A204.1 (cell line): ENCODE measurements around the gene ME2.
"Not testable (repeated sequence)": the region's sequence is repeated elsewhere in the genome, so short reads cannot be mapped to it uniquely, and the experiment has no call there.

Experiments used
- FAIRE-seq: peaks from 2 replicates; lab custom pipeline; 2012; peaks lifted over from hg19 to GRCh38; lab: Jason Lieb, UNC

The ME2 gene

GRCh38 chr18:50878345-50879301, at the start of gene ME2:
ME2 (plus strand) TSS chr18:50879118; CDS start chr18:50895821, 16,703 bp downstream.
- FAIRE-seq, result peak; percentile 89

- FAIRE-seq, result no peak
These were observed 49.3 kb upstream of the ME2 start for GRCh38 chr18:50829644-50830043.

- FAIRE-seq, result no peak
These were observed 48.4 kb upstream of the ME2 start for GRCh38 chr18:50830544-50830943.

GRCh38 chr18:50832754-50833153, 46.2 kb upstream of the ME2 start:
- FAIRE-seq, result no peak

DNA sequence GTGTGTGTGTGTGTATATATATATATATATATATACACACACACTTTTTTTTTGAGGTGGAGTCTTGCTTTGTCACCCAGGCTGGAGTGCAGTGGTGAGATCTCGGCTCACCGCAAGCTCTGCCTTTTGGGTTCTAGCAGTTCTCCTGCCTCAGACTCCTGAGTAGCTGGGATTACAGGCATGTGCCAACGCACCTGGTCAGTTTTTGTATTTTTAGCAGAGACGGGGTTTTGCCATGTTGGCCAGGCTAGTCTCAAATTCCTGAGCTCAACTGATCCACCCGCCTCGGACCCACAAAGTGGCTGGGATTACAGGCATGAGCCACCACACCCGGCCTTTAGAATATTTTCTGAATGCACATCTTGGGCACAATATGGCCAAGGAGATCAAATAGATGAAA, 45.4 kb upstream of the ME2 start:
- not testable (repeated sequence) for FAIRE-seq

- FAIRE-seq, result no peak
These were observed 42.4 kb upstream of the ME2 start for GRCh38 chr18:50836521-50836957.

- no peak for FAIRE-seq
These were observed 39.6 kb upstream of the ME2 start for GRCh38 chr18:50839341-50839740.

GRCh38 chr18:50839996-50840395, 38.9 kb upstream of the ME2 start:
- no peak for FAIRE-seq

- no peak for FAIRE-seq
These were observed 36.1 kb upstream of the ME2 start for GRCh38 chr18:50842846-50843245.

DNA sequence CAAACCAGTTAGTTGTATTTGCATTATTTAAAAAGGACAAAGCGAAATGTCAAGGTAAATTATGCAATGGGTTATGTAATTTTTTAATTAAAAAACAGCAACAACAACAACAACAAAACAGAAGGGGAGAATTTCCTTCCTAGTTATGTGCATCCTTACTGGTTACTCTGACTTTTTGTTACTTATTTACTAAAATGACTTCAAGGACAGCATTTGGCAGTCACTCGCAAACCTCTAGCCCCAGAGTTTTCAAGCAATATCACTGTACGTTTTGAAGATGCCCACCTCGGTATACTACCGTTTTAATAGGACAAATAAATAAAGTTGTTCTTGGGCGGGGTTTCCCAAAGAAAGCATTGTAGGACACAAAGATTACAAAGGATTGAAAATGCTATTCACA, 34.4 kb upstream of the ME2 start:
- FAIRE-seq, result no peak

DNA sequence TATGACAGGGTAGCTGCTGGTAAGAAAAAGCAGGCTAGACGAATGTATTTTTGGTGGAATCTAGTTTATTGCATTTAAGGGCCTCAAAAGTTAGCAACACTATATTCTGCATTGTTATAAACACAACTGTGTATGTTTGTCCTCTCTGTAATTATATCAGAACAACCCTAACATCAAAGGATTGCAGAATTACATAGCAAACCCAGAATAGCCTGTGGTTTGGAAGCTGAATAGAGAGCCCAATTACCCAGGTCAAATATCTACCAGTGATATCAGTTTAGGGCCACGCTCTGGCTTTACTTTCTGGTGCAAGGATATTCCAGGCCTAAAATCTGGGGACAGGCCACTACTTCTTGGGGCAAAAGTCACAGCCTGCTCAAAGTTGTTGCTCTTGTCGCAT, 34.0 kb upstream of the ME2 start:
- no peak for FAIRE-seq

- FAIRE-seq, result no peak
These were observed 31.7 kb upstream of the ME2 start for GRCh38 chr18:50847192-50847591.

- no peak for FAIRE-seq
These were observed 30.8 kb upstream of the ME2 start for GRCh38 chr18:50848061-50848551.

- no peak for FAIRE-seq
These were observed 29.9 kb upstream of the ME2 start for GRCh38 chr18:50848991-50849390.

GRCh38 chr18:50849419-50849821, 29.5 kb upstream of the ME2 start:
- FAIRE-seq, result no peak

DNA sequence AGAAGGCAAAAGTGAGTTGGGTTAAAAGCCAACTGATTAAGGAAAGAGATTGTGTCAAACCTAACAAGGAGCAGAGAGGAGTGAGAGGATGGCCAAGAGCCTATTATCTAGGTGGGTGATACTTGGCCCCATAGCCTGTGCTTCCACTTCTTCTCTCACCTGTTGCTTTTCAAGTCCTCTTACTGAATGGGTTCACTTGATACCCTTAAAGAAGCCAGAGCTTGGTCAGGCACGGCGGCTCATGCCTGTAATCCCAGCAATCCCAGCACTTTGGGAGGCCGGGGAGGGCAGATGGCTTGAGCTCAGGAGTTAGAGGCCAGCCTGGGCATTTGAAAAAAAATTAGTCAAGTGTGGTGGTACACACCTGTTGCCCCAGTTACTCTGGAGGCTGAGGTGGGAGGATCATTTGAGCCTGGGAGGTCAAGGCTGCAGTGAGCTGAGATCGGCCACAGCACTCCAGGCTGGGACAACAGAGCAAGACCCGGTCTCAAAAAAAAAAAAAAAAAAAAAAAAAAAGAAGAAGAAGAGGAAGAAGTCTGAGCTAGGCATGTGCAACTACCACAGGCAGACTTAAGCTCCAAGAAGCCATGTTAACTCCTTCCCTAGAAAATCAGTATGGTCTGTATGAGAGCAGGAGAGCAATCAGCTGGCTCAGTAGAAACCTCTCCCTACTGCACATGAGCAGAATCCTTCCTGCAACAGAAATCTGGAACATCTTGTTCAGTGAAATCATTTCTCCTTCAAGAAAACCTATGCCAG, 28.4 kb upstream of the ME2 start:
- FAIRE-seq, result no peak

DNA sequence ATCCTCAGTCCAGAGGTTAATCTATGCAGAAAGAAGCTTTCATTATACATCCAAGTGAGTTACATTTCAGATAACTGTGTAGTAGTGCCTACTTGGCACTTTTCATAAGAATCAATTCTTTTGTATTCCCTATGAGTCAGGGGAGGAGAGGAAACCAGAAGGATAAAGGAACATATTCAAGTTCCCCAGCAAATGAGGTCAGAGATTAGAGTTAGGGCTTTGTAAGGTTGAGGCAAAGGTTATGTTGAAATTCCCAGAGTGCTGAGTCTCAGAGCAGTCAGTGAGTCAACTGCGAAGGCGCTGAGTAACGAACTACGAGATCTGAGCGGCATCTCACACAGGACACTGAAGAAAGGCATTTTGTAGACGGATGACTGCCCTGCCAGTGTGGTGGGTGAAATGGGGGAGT, 25.1 kb upstream of the ME2 start:
- FAIRE-seq, result no peak

DNA sequence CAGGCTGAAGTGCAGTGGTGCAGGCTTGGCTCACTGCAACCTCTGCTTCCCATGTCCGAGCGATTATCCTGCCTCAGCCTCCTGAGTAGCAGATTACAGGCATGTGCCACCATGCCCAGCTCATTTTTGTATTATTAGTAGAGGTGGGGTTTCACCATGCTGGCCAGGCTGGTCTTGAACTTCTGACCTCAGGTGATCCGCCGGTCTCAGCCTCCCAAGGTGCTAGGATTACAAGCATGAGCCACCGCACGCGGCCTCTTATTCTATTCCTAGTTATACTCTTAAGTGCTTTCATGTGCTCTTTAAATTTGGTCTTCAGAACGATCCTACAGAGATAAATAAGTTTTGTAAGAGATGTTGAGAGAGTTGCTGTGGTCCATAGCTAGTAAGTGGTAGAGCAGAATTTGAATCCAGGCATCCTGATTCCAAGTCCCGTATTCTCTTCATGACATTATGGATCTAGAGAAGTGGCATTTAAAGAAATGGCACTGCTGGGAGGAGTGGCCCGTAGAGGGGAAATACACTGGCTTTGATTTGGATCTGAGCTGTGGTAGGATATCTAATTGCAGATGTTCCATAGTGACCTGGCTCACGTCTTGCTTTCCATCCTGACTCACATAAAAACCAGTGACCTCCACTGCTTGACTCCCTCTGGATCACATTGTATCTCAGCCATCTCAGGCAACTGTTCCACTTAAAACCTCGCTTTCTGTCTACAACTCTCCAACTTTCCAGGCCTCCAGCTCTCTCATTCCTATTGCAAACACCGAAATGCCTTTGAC, 22.8 kb upstream of the ME2 start:
- no peak for FAIRE-seq

DNA sequence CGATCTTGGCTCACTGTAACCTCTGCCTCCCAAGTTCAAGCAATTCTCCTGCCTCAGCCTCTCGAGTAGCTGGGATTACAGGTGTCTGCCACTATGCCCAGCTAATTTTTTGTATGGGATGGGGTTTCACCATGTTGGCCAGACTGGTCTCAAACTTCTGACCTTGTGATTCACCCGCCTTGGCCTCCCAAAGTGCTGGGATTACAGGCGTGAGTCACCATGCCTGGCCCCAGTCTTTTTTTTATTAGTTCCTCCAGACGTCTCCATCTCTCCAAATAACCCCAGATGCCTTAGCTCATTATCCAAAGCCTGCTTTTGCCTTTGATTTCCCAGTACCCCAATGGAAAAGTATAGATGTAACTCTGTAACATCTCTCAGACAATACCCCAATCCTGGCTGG, 21.8 kb upstream of the ME2 start:
- not testable (repeated sequence) for FAIRE-seq

DNA sequence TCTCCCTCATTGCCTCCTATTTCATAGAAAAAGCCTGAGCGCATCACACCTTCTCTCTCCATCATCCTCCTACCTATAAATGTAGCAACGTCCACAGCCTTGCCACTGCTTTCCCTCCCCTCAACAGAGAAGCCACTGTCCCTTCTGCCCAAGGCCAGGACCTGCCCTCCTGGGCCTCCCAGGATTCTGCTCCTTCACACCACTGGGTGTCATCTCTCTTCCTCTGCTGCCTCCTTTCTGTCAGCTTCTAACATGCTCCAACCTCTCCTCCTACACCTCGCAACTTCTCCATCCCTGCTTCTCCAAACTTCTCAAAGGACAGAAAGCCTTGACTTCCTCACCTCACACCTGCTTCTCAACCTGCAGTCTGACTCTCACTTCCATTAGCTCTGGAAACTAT, 21.2 kb upstream of the ME2 start:
- no peak for FAIRE-seq

DNA sequence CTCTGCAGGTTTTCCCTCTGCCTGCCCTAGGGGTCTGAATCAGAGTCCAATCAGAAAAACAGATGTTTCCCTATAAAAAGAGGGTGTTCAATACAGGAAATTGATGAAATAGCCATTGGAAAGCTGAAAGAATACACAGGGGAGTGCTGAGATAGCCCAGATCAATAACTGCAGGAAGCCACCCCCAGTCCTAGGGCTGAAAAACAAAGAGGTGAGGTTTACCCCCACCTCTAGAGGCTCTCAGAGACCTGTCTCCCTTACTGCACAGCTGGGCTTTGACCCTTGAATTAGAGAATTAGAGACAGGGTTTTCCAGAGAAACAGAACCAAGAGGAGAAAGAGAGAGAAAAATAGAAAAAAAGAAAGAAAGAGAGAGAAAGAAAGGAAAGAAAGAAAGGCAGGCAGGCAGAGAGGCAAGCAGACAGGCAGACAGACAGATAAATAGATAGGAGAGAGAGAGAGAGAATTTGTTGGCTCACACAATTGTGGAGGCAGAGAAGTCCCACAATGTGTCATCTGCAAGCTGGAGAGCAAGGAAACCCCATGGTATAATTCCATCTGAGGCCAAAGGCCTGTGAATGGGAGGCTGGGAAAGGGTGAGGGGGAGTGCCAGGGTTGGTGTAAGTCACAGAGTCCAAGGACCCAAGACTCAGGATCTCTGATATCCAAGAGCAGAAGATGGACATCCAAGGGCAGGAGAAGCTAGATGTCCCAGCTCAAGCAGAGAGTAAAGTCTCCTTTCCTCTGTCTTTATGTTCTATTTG, 18.9 kb upstream of the ME2 start:
- FAIRE-seq, result no peak

- FAIRE-seq, result no peak
These were observed 17.3 kb upstream of the ME2 start for GRCh38 chr18:50861617-50862016.
